ENCODE results near the gene PAWR.

GRCh38 chr12:79690638-79691510, at the start of gene PAWR:
- TF ChIP-seq, protein P1, sequence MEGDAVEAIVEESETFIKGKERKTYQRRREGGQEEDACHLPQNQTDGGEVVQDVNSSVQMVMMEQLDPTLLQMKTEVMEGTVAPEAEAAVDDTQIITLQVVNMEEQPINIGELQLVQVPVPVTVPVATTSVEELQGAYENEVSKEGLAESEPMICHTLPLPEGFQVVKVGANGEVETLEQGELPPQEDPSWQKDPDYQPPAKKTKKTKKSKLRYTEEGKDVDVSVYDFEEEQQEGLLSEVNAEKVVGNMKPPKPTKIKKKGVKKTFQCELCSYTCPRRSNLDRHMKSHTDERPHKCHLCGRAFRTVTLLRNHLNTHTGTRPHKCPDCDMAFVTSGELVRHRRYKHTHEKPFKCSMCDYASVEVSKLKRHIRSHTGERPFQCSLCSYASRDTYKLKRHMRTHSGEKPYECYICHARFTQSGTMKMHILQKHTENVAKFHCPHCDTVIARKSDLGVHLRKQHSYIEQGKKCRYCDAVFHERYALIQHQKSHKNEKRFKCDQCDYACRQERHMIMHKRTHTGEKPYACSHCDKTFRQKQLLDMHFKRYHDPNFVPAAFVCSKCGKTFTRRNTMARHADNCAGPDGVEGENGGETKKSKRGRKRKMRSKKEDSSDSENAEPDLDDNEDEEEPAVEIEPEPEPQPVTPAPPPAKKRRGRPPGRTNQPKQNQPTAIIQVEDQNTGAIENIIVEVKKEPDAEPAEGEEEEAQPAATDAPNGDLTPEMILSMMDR (conservative IDR thresholded peaks at IDR 0.05): no peak; the same call in 1 of the 2 replicates
- TF ChIP-seq EZH2 (IDR thresholded peaks at IDR 0.05; ENCODE audit: low read depth): no peak
